AG09309 (cell line): ENCODE measurements around the gene AKAP5.
A peak's percentile ranks its signal among the peaks of the same experiment; 100 is the strongest.

Source experiments
- DNase-seq: peaks from one replicate; pipeline ENCODE4 v3.0.0-alpha.2; 2010; ENCODE audit warnings: low read depth
- H3K4me3 ChIP-seq: 2 replicates; pipeline ENCODE4 v1.5.1; 2011; ENCODE audit warnings: mild to moderate bottlenecking, low read depth, low read length, moderate library complexity; ENCODE audit not compliant: control insufficient read depth
- CTCF ChIP-seq: IDR thresholded peaks from 2 replicates; pipeline ENCODE4 v1.5.1; 2011; ENCODE audit warnings: mild to moderate bottlenecking, low read depth, low read length, inconsistent platforms; ENCODE audit not compliant: insufficient read depth, control insufficient read depth; ENCODE audit errors: missing control alignments

The AKAP5 gene

GRCh38 chr14:64454671-64455070 lies 10.6 kb upstream of the AKAP5 start:
- H3K4me3 ChIP-seq: no peak overlapping the region
- DNase-seq: no peak

GRCh38 chr14:64459405-64460136 lies 5.7 kb upstream of the AKAP5 start:
- TF ChIP-seq CTCF: no peak
- H3K4me3 ChIP-seq: no peak overlapping the region
- DNase-seq: no peak

More at GRCh38 chr14:64454671-64455070, 10.6 kb upstream of the AKAP5 start:
- no peak for TF ChIP-seq CTCF

DNA sequence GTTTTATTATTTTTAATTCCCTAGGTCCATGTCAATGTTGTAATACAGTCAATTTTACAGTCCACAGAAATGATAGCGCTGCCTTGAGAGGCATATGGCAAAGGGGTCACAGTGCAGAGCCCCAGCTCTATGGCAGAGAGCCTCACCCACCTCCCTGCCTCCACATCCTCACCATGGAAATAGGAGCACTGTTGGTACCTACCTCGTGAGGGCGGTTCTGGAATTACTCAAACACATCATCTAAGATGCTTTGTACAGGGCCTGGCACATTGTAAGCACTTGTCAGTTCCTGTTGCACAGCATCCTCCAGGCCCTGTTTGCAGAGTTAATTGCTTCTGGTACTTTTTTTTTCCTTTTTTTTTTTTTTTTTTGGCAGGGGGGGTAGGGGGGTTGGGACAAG lies 4.1 kb upstream of the AKAP5 start:
- no peak for DNase-seq
- TF ChIP-seq CTCF: no peak
- H3K4me3 ChIP-seq: no peak overlapping the region

DNA sequence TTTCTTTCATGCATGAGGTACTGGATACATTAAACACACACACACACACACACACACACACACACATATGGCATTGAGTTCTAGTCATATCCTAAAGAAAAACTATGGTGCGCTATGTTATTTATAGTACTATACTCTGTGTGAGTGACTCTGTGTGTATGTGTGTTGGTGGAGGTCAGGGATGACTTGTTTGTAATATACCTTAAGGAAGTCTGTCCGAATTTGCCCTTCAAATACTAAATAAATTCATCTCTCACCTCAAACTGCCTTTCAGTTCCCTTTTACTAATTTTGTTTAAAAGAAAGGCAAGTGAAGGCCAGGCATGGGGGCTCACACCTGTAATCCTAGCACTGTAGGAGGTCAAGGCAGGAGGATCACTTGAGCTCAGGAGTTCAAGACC lies 2.1 kb upstream of the AKAP5 start:
- H3K4me3 ChIP-seq: no peak overlapping the region
- TF ChIP-seq CTCF: no peak
- no peak for DNase-seq

GRCh38 chr14:64463873-64464272 lies 1.4 kb upstream of the AKAP5 start:
- no peak overlapping the region for H3K4me3 ChIP-seq
- no peak for DNase-seq

GRCh38 chr14:64464651-64465050 lies 648 bp upstream of the AKAP5 start:
- TF ChIP-seq CTCF: no peak
- H3K4me3 ChIP-seq: peak overlapping the region; percentile 70
- DNase-seq: no peak

More at GRCh38 chr14:64463873-64464272, 1.4 kb upstream of the AKAP5 start:
- TF ChIP-seq CTCF: no peak
